NCI-H2081 (cell line): Measurements from ENCODE around the gene WDR82.
A peak's percentile ranks its signal among the peaks of the same experiment; 100 is the strongest.

ENCODE experiments used
- DNase-seq, 2 experiments: peaks; one replicate each; lab custom pipeline; 2025; lab: John Stamatoyannopoulos, UW

Gene WDR82

GRCh38 chr3:52223449-52224408 lies 54.7 kb downstream of the WDR82 start:
- DNase-seq: no peak

GRCh38 chr3:52222319-52223221 lies 55.9 kb downstream of the WDR82 start:
- DNase-seq: no peak

DNA sequence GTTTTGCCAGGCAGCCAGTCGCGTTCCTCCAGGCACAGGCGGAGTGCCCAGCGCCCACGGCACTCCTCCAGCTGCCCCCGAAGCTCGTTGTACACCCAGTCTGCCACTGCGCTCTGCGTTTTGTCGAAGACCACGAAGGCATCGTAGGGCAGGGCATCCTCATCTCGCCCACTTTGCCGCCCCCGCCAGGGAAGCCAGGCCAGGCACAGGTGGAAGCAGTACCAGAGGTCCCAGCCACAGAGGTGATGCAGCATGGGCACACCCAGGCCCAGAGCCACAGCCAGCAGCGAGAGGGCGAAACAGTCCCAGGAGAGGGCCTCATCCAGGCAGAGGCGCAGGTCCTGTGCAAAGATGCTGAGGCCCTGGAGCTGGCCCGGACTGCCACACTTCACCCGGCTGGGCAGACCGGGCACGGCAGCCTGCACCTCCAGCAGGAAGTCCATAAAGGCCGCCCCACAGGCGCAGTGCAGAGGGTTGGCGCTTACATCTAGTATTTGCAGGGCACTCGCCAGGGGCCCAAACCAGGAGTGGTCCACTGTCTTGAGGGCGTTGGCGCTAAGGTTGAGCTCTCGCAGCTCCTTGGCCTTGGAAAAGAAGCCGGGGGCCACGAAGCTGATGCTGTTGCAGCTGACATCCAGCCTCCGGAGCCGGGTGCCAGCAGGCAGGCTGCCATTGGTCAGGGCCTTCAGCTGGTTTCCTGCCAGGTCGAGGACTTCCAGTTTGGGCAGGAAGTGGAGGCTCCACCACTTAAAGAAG lies 56.7 kb downstream of the WDR82 start:
- DNase-seq: no peak

- no peak for DNase-seq
Measured at GRCh38 chr3:52221141-52221562, 57.3 kb downstream of the WDR82 start.

DNA sequence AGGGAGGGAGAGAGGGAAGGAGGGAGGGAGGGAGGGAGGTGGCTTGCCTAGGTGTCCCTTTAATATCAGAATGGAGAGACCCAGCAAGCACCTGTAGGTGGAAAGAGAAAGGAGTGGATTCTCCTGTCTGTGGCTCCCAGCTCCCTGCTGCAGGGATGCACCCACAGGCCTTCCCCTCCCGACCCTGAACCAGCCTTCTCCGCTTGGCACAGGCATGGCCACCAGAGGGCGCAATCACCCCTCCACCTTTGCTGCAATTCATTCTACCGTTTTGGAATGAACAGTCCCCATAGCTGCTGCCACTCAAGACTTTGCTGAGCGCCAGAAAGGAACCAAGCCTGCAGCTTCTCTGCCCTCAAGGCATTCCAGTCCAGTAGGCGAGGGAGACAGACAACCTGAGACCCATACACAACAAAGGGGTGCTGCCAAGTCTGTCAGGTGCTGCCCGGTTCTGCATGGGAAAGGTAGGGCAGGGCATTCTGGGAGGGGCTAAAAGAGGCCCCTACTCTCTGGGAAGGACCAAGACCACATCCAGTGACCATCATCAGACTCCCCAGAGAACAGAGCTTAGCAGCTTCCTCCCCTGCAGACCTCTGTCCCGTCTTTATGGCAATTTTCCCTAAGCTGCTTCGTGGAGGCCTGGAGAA lies 57.9 kb downstream of the WDR82 start:
- DNase-seq: peak; percentile 55 to 62

DNA sequence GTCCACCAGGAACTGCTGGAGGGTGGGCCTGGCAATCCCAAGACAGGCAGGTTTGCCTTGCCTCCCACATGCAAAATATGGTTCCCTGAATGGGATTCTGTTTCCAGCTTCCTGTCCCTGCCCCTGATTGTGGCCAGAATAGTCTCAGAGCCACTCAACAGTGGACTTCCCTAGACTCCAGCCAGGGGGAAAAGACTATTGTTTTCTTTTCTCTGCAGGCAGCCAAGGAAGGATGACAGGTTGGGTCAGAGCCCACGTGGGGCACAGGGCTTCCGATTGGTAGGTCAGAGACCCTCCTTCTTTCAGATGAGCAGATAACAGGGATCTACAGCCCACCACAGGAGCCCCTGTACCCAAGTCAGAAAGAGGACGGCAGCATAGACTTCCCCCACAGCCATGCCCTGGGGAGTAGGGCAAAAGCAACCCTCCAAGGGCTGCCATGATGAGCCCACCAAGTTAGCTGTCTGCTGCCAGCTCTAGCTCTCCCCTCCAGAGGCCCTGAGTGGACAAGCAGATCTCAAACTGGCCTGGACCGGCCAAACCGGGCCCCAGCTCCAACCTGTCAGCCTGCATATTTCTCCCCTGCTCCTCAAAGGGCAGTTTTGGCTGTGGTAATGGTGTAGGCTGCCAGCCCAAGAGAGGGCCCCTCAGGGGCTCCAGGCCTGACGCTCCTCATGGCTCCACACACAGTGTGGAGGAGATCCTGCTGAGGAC lies 59.4 kb downstream of the WDR82 start:
- DNase-seq: no peak

- DNase-seq: no peak
Measured at GRCh38 chr3:52218454-52218853, 60.0 kb downstream of the WDR82 start.

- no peak for DNase-seq
Measured at GRCh38 chr3:52218026-52218425, 60.4 kb downstream of the WDR82 start.

DNA sequence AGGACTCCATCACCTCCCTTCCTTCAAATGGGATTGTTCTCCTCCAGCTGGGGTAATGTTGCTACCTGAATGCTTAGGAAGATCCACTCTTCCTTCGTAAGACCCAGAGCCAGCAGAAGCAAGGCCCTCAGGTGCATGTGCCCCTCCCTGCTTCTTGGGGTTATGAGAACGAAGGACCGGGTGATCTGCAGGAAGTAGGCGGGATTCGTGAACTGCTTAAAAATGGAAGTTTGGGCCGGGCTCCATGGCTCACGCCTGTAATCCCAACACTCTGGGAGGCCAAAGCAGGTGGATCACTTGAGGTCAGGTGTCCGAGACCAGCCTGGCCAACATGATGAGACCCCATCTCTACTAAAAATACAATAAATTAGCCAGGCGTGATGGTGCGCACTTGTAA lies 61.0 kb downstream of the WDR82 start:
- DNase-seq: no peak

- peak in 1 of 2 experiments; percentile 41 for DNase-seq
Measured at GRCh38 chr3:52216585-52217408, 61.7 kb downstream of the WDR82 start.

GRCh38 chr3:52215351-52215750 lies 63.1 kb downstream of the WDR82 start:
- no peak for DNase-seq

DNA sequence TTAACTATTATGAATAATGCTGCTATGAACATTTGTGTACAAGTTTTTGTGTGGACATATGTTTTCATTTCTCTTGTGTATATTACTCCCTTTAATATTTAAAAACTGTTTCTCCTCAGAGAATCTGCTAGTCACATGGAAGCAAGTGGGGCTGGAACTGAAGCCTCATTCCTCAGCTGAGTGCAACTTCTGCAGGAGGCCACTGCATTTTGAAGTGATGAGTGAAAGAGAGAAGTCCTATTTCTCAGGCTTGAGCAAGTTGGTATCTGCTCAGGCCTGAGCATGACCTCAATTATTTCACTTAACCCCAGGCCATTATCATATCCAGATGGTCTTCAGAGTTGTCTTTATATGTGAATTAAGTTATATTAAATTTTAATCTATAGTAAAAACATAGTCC lies 64.5 kb downstream of the WDR82 start:
- no peak for DNase-seq

DNA sequence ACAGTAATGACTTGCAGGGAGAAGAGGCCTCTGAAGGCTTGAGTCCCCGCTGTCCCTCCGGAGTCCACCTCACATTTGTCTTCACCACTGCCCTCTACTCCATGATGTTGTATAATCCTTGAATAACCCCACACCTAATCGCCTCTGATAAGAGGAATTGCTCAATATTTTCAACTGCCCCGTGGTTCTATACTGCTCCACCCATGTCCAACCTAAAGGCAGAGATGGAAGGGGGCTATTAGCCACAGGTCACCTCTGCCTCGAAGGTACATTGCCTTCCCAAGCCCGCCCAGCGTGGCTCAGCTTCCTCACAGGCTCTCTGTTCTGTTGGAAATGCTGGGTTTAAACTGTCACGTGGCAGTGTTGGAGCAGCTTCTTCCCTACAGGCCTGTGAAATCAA lies 65.4 kb downstream of the WDR82 start:
- no peak for DNase-seq

DNA sequence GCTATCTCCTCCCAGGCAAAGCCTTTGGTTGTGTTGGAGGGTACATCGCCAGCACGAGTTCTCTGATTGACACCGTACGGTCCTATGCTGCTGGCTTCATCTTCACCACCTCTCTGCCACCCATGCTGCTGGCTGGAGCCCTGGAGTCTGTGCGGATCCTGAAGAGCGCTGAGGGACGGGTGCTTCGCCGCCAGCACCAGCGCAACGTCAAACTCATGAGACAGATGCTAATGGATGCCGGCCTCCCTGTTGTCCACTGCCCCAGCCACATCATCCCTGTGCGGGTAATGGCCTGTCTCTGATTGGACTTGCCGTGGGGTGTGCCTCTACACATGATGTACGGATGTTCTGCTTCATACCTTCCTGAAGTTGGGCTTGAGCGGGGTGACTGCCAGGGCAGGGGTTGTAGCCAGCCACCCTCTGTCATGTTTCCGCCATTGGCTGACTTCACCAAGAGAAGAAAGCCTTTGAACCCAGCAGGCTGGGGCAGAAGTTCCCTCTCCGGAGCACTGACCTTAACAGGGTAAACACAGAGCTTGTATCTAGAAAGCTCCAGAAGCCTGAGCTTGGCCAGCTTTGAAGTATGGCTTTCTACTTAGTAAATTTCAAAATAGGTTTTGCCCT lies 67.1 kb downstream of the WDR82 start:
- no peak for DNase-seq

DNA sequence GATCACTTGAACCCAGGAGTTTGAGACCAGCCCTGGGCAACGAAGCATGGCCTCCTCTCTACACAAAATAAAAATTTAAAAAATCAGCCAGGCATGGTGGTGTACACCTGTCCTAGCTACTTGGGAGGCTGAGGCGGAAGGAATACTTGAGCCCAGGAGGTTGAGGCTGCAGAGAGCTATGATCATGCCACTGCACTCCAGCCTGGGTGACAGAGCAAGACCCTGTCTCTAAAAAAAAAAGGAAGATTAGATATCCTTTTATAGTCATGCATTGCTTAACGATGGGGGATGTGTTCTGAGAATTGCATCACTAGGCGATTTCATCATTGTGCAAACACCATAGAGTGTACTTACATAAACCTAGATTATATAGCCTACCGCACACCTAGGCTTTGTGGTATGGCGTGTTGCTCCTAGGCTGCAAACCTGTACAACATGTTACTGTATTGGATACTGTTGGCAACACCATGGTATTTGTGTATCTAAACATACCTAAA lies 67.9 kb downstream of the WDR82 start:
- no peak for DNase-seq

DNA sequence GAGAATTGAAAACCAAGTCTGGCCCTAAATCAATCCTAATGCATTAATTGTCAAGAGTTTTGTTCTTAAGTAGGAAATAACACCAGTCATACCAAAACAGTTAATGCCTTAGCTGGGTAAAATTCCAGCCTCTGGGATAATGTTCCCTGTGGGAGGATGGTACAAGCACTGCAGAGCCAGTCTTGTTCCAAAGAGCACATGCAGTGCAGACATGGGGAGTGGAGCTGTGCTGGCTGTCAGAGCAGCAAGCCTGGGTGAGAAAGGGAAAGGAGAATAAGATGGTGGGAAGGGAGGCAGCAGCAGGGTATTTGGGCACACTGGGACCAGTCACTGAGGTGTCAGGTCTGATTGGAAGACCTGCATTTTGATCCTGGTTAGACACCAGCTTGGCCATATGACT lies 68.4 kb downstream of the WDR82 start:
- DNase-seq: no peak

DNA sequence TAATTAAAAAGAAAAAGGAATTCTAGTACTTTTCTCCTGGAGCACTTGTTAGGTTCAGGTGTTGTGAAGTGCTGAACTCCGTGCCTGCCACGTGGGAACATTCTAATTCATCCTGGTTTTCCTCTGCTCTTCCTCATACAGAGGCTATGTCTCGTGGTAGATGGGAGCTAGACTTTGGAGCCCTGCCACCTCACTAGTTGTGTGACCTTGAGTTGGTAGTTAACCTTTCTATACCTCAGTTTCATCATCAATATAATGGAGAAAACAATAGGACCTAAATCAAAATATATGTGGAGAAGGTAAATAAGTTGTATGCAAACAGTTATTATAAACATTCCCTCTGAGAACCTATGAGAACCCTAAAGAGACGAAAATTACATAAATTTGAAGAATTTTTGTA lies 69.9 kb downstream of the WDR82 start:
- no peak for DNase-seq

- no peak for DNase-seq
Measured at GRCh38 chr3:52205727-52206372, 72.6 kb downstream of the WDR82 start.
